MCF 10A (cell line): ENCODE measurements around the gene TMEM247. TPM values are rescaled to one million over a fixed set of nuclear protein-coding genes. Genes with fewer than 3 reads are reported as not detected.

Experiments used
- BruUV-seq: library from RNA; stranded (reverse); fragments of 400-500 nt; replicated peaks from 2 replicates; lab custom pipeline; 2021; lab: Mats Ljungman, UMichigan
- CTCF ChIA-PET: fragments of 300-600 bp; sonication (Branson Sonifier 250); formaldehyde crosslinking; extraction: SDS; loops from one replicate; lab custom pipeline; 2021; ENCODE audit warnings: antibody characterized with exemption, inconsistent platforms; lab: Yijun Ruan, JAX
- POLR2A ChIA-PET: fragments of 300-600, 350-650 bp; sonication (Branson Sonifier 250); formaldehyde crosslinking; extraction: SDS; loops from one replicate; lab custom pipeline; 2020; ENCODE audit warnings: antibody characterized with exemption, inconsistent platforms; lab: Yijun Ruan, JAX
- DNase-seq: peaks from one replicate; pipeline ENCODE4 v3.0.0-alpha.2; 2018; ENCODE audit not compliant: unreplicated experiment
- H3K27ac Mint-ChIP-seq: one replicate; pipeline ENCODE4 v1.8.0; 2022; ENCODE audit warnings: mild to moderate bottlenecking, low read depth, mixed read lengths; ENCODE audit not compliant: unreplicated experiment
- H3K27me3 Mint-ChIP-seq: one replicate; pipeline ENCODE4 v1.8.0; 2022; ENCODE audit warnings: mixed read lengths; ENCODE audit not compliant: insufficient read depth, unreplicated experiment
- H3K36me3 Mint-ChIP-seq: one replicate; pipeline ENCODE4 v1.8.0; 2022; ENCODE audit warnings: mild to moderate bottlenecking, moderate library complexity, mixed read lengths; ENCODE audit not compliant: insufficient read depth, unreplicated experiment
- H3K4me1 Mint-ChIP-seq: one replicate; pipeline ENCODE4 v1.8.0; 2022; ENCODE audit warnings: mixed read lengths; ENCODE audit not compliant: insufficient read depth, unreplicated experiment
- H3K4me3 Mint-ChIP-seq: one replicate; pipeline ENCODE4 v1.8.0; 2022; ENCODE audit warnings: mild to moderate bottlenecking, moderate library complexity, mixed read lengths; ENCODE audit not compliant: unreplicated experiment
- H3K9me3 Mint-ChIP-seq: one replicate; pipeline ENCODE4 v1.8.0; 2022; ENCODE audit warnings: mixed read lengths; ENCODE audit not compliant: unreplicated experiment
- CTCF ChIP-seq: fragments of 200-600 bp; IDR thresholded peaks from one replicate; pipeline ENCODE4 v1.8.0; 2022; ENCODE audit warnings: antibody characterized with exemption, mild to moderate bottlenecking; ENCODE audit not compliant: unreplicated experiment
- intact Hi-C: fragments of 100-400 bp; cut with micrococcal nuclease; formaldehyde crosslinking; loops from 2 replicates; pipeline ENCODE4 v1.14.1; 2022
- total RNA-seq: library from RNA; stranded (reverse); gene quantifications from 2 replicates; pipeline ENCODE4 v1.2.3, GENCODE V29; 2022

TMEM247 gene
- total RNA-seq, 1 experiment from 2014 or later, result not detected

- Mint-ChIP-seq H3K4me3 (no peak overlapping the region), H3K27ac (no peak overlapping the region), H3K27me3 (no peaks in the 10 kb centered on the region), H3K9me3 (peaks cover 7% of the 10 kb centered on the region), H3K4me1 (peaks cover 11% of the 10 kb centered on the region), H3K36me3 (peaks cover 6% of the 10 kb centered on the region)
- no TSS peak for BruUV-seq
- ChIA-PET CTCF (no interaction called here), POLR2A (no interaction called here)
- no peak for DNase-seq
- intact Hi-C loops, result no loop called here
- no peak for TF ChIP-seq CTCF
These were observed 31.3 kb upstream of the TMEM247 start for GRCh38 chr2:46448111-46448510.

GRCh38 chr2:46448641-46449040 is 30.7 kb upstream of the TMEM247 start:
- no TSS peak for BruUV-seq
- TF ChIP-seq CTCF, result no peak
- H3K36me3 Mint-ChIP-seq, result peaks cover 6% of the 10 kb centered on the region
- no peak overlapping the region for H3K27ac Mint-ChIP-seq
- ChIA-PET POLR2A (interaction anchor here (0.7 kb wide), 1 partner anchor 35 kb away, joined by 4 read pairs; no protein-coding TSS in a partner anchor), CTCF (no interaction called here)
- peaks cover 11% of the 10 kb centered on the region for H3K4me1 Mint-ChIP-seq
- H3K27me3 Mint-ChIP-seq, result no peaks in the 10 kb centered on the region
- H3K9me3 Mint-ChIP-seq, result peaks cover 7% of the 10 kb centered on the region
- H3K4me3 Mint-ChIP-seq, result no peak overlapping the region
- DNase-seq, result no peak
- intact Hi-C loops, result no loop called here

- peaks cover 6% of the 10 kb centered on the region for H3K36me3 Mint-ChIP-seq
- H3K4me3 Mint-ChIP-seq, result no peak overlapping the region
- DNase-seq, result no peak
- peaks cover 11% of the 10 kb centered on the region for H3K4me1 Mint-ChIP-seq
- TF ChIP-seq CTCF, result no peak
- no peak overlapping the region for H3K27ac Mint-ChIP-seq
- no peaks in the 10 kb centered on the region for H3K27me3 Mint-ChIP-seq
- BruUV-seq, result no TSS peak
- H3K9me3 Mint-ChIP-seq, result peaks cover 7% of the 10 kb centered on the region
- ChIA-PET CTCF (interaction anchor here (0.7 kb wide), 1 partner anchor 37 kb away, joined by 3 read pairs; no protein-coding TSS in a partner anchor), POLR2A (interaction anchor here (0.6 kb wide), 1 partner anchor 188 kb away, joined by 3 read pairs; no protein-coding TSS in a partner anchor)
- intact Hi-C loops, result no loop called here
These were observed 29.7 kb upstream of the TMEM247 start for GRCh38 chr2:46449700-46450099.

GRCh38 chr2:46451131-46451711 is 28.1 kb upstream of the TMEM247 start:
- no TSS peak for BruUV-seq
- Mint-ChIP-seq H3K36me3 (no peaks in the 10 kb centered on the region), H3K4me1 (peaks cover 11% of the 10 kb centered on the region), H3K9me3 (no peaks in the 10 kb centered on the region), H3K27me3 (no peaks in the 10 kb centered on the region), H3K27ac (peak overlapping the region; percentile 49), H3K4me3 (no peak overlapping the region)
- POLR2A ChIA-PET, result interaction anchor here (0.7 to 1.5 kb wide), 6 partner anchors 13 to 153 kb away, joined by 3 to 11 read pairs (median 4); no protein-coding TSS in a partner anchor
- intact Hi-C loops, result no loop called here
- CTCF ChIA-PET, result interaction anchor here (0.6 to 1.6 kb wide), 4 partner anchors 10 to 440 kb away, joined by 3 to 7 read pairs (median 5); no protein-coding TSS in a partner anchor
- no peak for TF ChIP-seq CTCF
- peak; percentile 65 for DNase-seq
